Mesenchymal stem cell (in vitro differentiated cells and primary cell): ENCODE measurements around the gene TTYH1.

Experiments
- DNase-seq: peaks from one replicate; pipeline ENCODE4 v3.0.0-alpha.2; 2013
- H2AFZ ChIP-seq: one replicate; pipeline ENCODE4 v1.6.1; 2013; ENCODE audit warnings: low read depth, mild to moderate bottlenecking, control low read depth, inconsistent platforms, low read length, moderate library complexity
- H2AK5ac ChIP-seq: 2 replicates; pipeline ENCODE4 v1.6.1; 2013; ENCODE audit warnings: low read length, moderate library complexity, mild to moderate bottlenecking, inconsistent platforms; ENCODE audit not compliant: severe bottlenecking
- H2BK120ac ChIP-seq: one replicate; pipeline ENCODE4 v1.6.1; 2013; ENCODE audit warnings: low read depth, mild to moderate bottlenecking, inconsistent platforms, low read length, moderate library complexity
- H2BK12ac ChIP-seq, 2 experiments: one replicate each; pipeline ENCODE4 v1.6.1; 2013; ENCODE audit warnings: inconsistent platforms in 2 of 2, low read length in 2 of 2, mild to moderate bottlenecking in 2 of 2, moderate library complexity in 2 of 2, control low read depth in 1 of 2
- H2BK15ac ChIP-seq: one replicate; pipeline ENCODE4 v1.6.1; 2013; ENCODE audit warnings: mild to moderate bottlenecking, low read depth, inconsistent platforms; ENCODE audit not compliant: poor library complexity, severe bottlenecking
- H2BK5ac ChIP-seq: 2 replicates; pipeline ENCODE4 v1.6.1; 2013; ENCODE audit warnings: low read depth, mild to moderate bottlenecking, low read length, control low read depth, inconsistent platforms; ENCODE audit not compliant: poor library complexity, severe bottlenecking
- H3K14ac ChIP-seq, 2 experiments: one replicate each; pipeline ENCODE4 v1.6.1; 2013; ENCODE audit warnings: inconsistent platforms in 2 of 2, low read length in 2 of 2, control low read depth in 1 of 2, mild to moderate bottlenecking in 1 of 2, moderate library complexity in 1 of 2
- H3K18ac ChIP-seq, 2 experiments: one replicate each; pipeline ENCODE4 v1.6.1; 2013; ENCODE audit warnings: inconsistent platforms in 2 of 2, low read length in 2 of 2, control low read depth in 1 of 2, low read depth in 1 of 2, mild to moderate bottlenecking in 1 of 2
- H3K23ac ChIP-seq, 2 experiments: one replicate each; pipeline ENCODE4 v1.6.1; 2013; ENCODE audit warnings: inconsistent platforms in 2 of 2, low read length in 2 of 2, mild to moderate bottlenecking in 2 of 2, moderate library complexity in 2 of 2, control low read depth in 1 of 2
- H3K27ac ChIP-seq: 2 replicates; pipeline ENCODE4 v1.5.1; 2013; ENCODE audit warnings: mild to moderate bottlenecking, moderate library complexity, low read length, control low read depth, inconsistent platforms; ENCODE audit not compliant: poor library complexity, severe bottlenecking
- H3K27me3 ChIP-seq, 2 experiments: 2 replicates each; pipeline versions ENCODE4 v1.6.1 to v1.7.0; 2013; ENCODE audit warnings: low read length in 2 of 2, mild to moderate bottlenecking in 2 of 2, moderate library complexity in 2 of 2, control low read depth in 1 of 2, inconsistent platforms in 1 of 2; ENCODE audit not compliant: control insufficient read depth in 1 of 2, insufficient read depth in 1 of 2
- H3K36me3 ChIP-seq, 2 experiments: 2 replicates each; pipeline versions ENCODE4 v1.6.1 to v1.7.0; 2013; ENCODE audit warnings: low read length in 2 of 2, control low read depth in 1 of 2, inconsistent platforms in 1 of 2, low read depth in 1 of 2, mild to moderate bottlenecking in 1 of 2; ENCODE audit not compliant: insufficient read depth in 2 of 2, control insufficient read depth in 1 of 2
- H3K4ac ChIP-seq, 2 experiments: one replicate each; pipeline ENCODE4 v1.6.1; 2013; ENCODE audit warnings: inconsistent platforms in 2 of 2, low read length in 2 of 2, mild to moderate bottlenecking in 2 of 2, moderate library complexity in 2 of 2, control low read depth in 1 of 2, low read depth in 1 of 2
- H3K4me1 ChIP-seq: 2 replicates; pipeline ENCODE4 v1.6.1; 2013; ENCODE audit warnings: low read depth, low read length, control low read depth; ENCODE audit not compliant: control insufficient read depth, insufficient read depth
- H3K4me2 ChIP-seq: 2 replicates; pipeline ENCODE4 v1.6.1; 2013; ENCODE audit warnings: low read length, mild to moderate bottlenecking, inconsistent platforms; ENCODE audit not compliant: poor library complexity, severe bottlenecking
- H3K4me3 ChIP-seq, 2 experiments: 2 replicates each; pipeline versions ENCODE4 v1.5.1 to v1.7.0; 2013; ENCODE audit warnings: low read length in 2 of 2, mild to moderate bottlenecking in 2 of 2, control low read depth in 1 of 2, low read depth in 1 of 2; ENCODE audit not compliant: insufficient read depth in 1 of 2
- H3K79me1 ChIP-seq: replicated peaks from 2 replicates; pipeline ENCODE4 v1.6.1; 2013; ENCODE audit warnings: mild to moderate bottlenecking, control low read depth, low read length, inconsistent platforms; ENCODE audit not compliant: poor library complexity, severe bottlenecking
- H3K9ac ChIP-seq: 2 replicates; pipeline ENCODE4 v1.7.0; 2013; ENCODE audit warnings: mild to moderate bottlenecking, low read length, moderate library complexity
- H3K9me3 ChIP-seq: 2 replicates; pipeline ENCODE4 v1.7.0; 2013; ENCODE audit warnings: mild to moderate bottlenecking, low read length; ENCODE audit not compliant: control insufficient read depth
- H4K8ac ChIP-seq: one replicate; pipeline ENCODE4 v1.6.1; 2013; ENCODE audit warnings: inconsistent platforms, mild to moderate bottlenecking, low read length, moderate library complexity
- H4K91ac ChIP-seq: one replicate; pipeline ENCODE4 v1.6.1; 2013; ENCODE audit warnings: mild to moderate bottlenecking, low read length, inconsistent platforms
- WGBS: methylation state at CpG from one replicate; pipeline ENCODE4 v1.1.7; 2013; ENCODE audit warnings: mixed read lengths; 5-methylcytosine and 5-hydroxymethylcytosine counted together

The TTYH1 gene

DNA sequence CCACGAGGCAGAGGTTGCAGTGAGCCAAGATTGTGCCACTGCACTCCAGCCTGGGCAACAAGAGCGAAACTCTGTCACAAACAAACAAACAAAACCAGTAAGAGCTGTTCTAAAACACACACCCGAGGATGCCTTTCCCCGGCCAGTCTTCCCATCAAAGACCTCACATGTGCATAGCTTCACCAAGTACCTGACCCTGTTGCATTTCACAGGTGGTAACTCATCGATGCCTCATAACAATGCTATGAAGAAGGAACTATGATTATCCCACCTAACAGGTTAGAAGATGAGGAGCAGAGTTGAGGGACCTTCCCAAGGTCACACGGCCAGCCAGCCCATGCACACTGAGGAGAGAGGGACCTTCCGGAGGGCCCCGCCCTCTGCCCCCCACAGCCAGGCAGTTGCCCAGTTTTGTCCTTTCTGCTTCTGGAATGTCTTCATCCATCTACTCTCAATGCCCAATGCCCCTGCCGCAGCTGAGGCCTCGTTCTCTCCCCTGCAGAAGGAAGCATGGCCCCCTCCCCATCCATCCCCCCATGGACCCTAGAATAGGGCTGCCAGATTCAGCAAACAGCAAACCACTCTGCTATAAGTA, 17.0 kb downstream of the TTYH1 start:
- no peak for DNase-seq
- Histone ChIP-seq H3K14ac (no peak overlapping the region), H2BK120ac (no peak overlapping the region), H2BK15ac (no peak overlapping the region), H2AK5ac (no peak overlapping the region), H3K4me1 (peaks cover 34% of the 10 kb centered on the region), H2BK5ac (no peak overlapping the region), H2BK12ac (no peak overlapping the region), H3K79me1 (peaks cover 12% of the 10 kb centered on the region), H3K27ac (no peak overlapping the region), H3K27me3 (peaks cover 16 to 27% of the 10 kb centered on the region in 2 experiments), H2AFZ (no peak overlapping the region), H3K23ac (no peak overlapping the region), H3K9me3 (no peaks in the 10 kb centered on the region), H3K9ac (no peak overlapping the region), H3K4ac (no peak overlapping the region), H3K4me2 (no peak overlapping the region), H3K4me3 (no peak overlapping the region), H3K18ac (no peak overlapping the region), H4K91ac (no peak overlapping the region), H3K36me3 (peaks cover 8 to 24% of the 10 kb centered on the region in 2 experiments), H4K8ac (no peak overlapping the region)
- WGBS = 96% methylated on average over 9 of the region's 10 CpGs

DNA sequence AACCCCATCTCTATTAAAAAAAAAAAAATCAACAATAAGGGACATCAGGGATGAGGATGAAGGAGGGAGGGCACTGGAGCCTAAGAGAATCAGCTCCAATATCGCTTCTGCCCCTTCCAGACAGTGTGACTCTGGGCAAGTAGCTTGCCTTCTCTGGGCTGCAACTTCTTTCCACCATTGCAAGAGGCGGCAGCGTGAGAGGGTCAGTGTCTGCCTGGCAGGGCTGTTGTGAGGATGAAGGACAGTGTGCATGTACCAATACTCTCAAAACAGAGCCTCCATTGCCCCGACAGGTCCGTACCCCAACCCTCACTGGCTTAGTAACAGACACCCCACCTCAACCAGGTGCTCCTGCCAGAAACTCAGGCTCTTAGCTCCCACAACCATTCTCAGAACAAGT, 18.4 kb downstream of the TTYH1 start:
- no peak overlapping the region for H2BK5ac ChIP-seq
- no peak overlapping the region for H4K8ac ChIP-seq
- no peak overlapping the region for H3K14ac ChIP-seq
- H3K27ac ChIP-seq = no peak overlapping the region
- peaks cover 34% of the 10 kb centered on the region for H3K4me1 ChIP-seq
- no peak overlapping the region for H3K4me2 ChIP-seq
- H2AK5ac ChIP-seq = no peak overlapping the region
- H3K36me3 ChIP-seq = peaks cover 10 to 26% of the 10 kb centered on the region in 2 experiments
- H3K79me1 ChIP-seq = peaks cover 16% of the 10 kb centered on the region
- no peak overlapping the region for H3K18ac ChIP-seq
- no peaks in the 10 kb centered on the region for H3K9me3 ChIP-seq
- WGBS = 95% methylated on average over 5 of the region's 5 CpGs
- no peak overlapping the region for H3K4ac ChIP-seq
- H2AFZ ChIP-seq = no peak overlapping the region
- no peak overlapping the region for H2BK12ac ChIP-seq
- no peak for DNase-seq
- H2BK120ac ChIP-seq = no peak overlapping the region
- no peak overlapping the region for H3K4me3 ChIP-seq
- H4K91ac ChIP-seq = no peak overlapping the region
- no peak overlapping the region for H3K9ac ChIP-seq
- H3K27me3 ChIP-seq = peaks cover 16 to 23% of the 10 kb centered on the region in 2 experiments
- H2BK15ac ChIP-seq = no peak overlapping the region
- no peak overlapping the region for H3K23ac ChIP-seq

GRCh38 chr19:54434112-54434872, 19.0 kb downstream of the TTYH1 start:
- Histone ChIP-seq H4K91ac (no peak overlapping the region), H4K8ac (no peak overlapping the region), H3K18ac (no peak overlapping the region), H3K4me3 (no peak overlapping the region), H3K27me3 (peaks cover 14 to 17% of the 10 kb centered on the region in 2 experiments), H3K9ac (no peak overlapping the region), H2AFZ (no peak overlapping the region), H3K4me2 (no peak overlapping the region), H2BK12ac (no peak overlapping the region), H3K79me1 (peaks cover 21% of the 10 kb centered on the region), H3K23ac (no peak overlapping the region), H3K4ac (no peak overlapping the region), H2BK5ac (no peak overlapping the region), H2BK120ac (no peak overlapping the region), H3K14ac (no peak overlapping the region), H3K4me1 (peaks cover 34% of the 10 kb centered on the region), H3K36me3 (peaks cover 16 to 27% of the 10 kb centered on the region in 2 experiments), H3K27ac (no peak overlapping the region), H3K9me3 (no peaks in the 10 kb centered on the region), H2BK15ac (no peak overlapping the region), H2AK5ac (no peak overlapping the region)
- 91% methylated on average over 23 of the region's 23 CpGs for WGBS
- DNase-seq = no peak

DNA sequence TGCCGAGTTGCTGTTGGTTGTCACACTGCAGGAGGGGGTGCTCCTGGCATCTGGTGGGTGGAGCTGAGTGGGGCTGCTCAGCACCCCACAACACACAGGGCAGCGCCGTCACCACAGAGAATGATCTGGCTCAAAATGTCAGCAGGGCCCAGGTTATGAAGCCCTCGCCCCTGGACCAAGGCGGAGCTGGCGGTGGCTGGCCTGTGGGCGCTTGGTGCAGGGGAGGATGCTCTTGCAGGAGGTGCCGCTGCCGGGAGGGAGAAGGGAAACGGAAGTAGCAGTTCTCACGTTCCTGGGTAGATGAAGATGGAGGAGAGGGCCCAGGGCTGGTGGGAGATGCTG, 19.6 kb downstream of the TTYH1 start:
- H3K27me3 ChIP-seq = peaks cover 8 to 12% of the 10 kb centered on the region in 2 experiments
- WGBS = 95% methylated on average over 11 of the region's 11 CpGs
- no peak overlapping the region for H2BK120ac ChIP-seq
- peaks cover 25% of the 10 kb centered on the region for H3K79me1 ChIP-seq
- H3K4me3 ChIP-seq = no peak overlapping the region
- H2BK15ac ChIP-seq = no peak overlapping the region
- H3K4me2 ChIP-seq = no peak overlapping the region
- H3K14ac ChIP-seq = no peak overlapping the region
- no peak overlapping the region for H3K9ac ChIP-seq
- DNase-seq = no peak
- H3K36me3 ChIP-seq = peaks cover 16 to 27% of the 10 kb centered on the region in 2 experiments
- no peak overlapping the region for H2BK12ac ChIP-seq
- no peak overlapping the region for H3K4ac ChIP-seq
- H2AK5ac ChIP-seq = no peak overlapping the region
- H3K9me3 ChIP-seq = no peaks in the 10 kb centered on the region
- H2BK5ac ChIP-seq = no peak overlapping the region
- H3K4me1 ChIP-seq = peaks cover 37% of the 10 kb centered on the region
- H3K23ac ChIP-seq = no peak overlapping the region
- H2AFZ ChIP-seq = no peak overlapping the region
- no peak overlapping the region for H4K91ac ChIP-seq
- no peak overlapping the region for H3K27ac ChIP-seq
- no peak overlapping the region for H3K18ac ChIP-seq
- H4K8ac ChIP-seq = no peak overlapping the region
